Activated CD8-positive, alpha-beta memory T cell treated with anti-CD3 and anti-CD28 coated beads, Interleukin-2, amount 10 ng/mL, durations not matched to agents 7 days and 5 days (primary cell): ENCODE measurements around the gene CCDC93. TPM values are rescaled to one million over a fixed set of nuclear protein-coding genes. Genes with fewer than 3 reads are reported as not detected.

Source experiments
- ATAC-seq: fragments of 150-1000 bp; cut with Tn5 transposase; one replicate; pipeline ENCODE4 v1.10.0; 2021; ENCODE audit warnings: moderate library complexity
- CTCF ChIA-PET: fragments of 350-600 bp; sonication (Branson Sonifier 250); formaldehyde crosslinking; loops from one replicate; lab custom pipeline; 2021; ENCODE audit warnings: antibody characterized with exemption; lab: Charles Lee
- DNase-seq: peaks from one replicate; pipeline ENCODE4 v3.0.0-alpha.2; 2020
- H3K27ac Mint-ChIP-seq: one replicate; pipeline ENCODE4 v1.8.0; 2021; ENCODE audit warnings: mild to moderate bottlenecking, mixed read lengths
- H3K27me3 Mint-ChIP-seq: one replicate; pipeline ENCODE4 v1.8.0; 2021; ENCODE audit warnings: mixed read lengths
- H3K36me3 Mint-ChIP-seq: one replicate; pipeline ENCODE4 v1.8.0; 2021; ENCODE audit warnings: mild to moderate bottlenecking, mixed read lengths
- H3K4me1 Mint-ChIP-seq: one replicate; pipeline ENCODE4 v1.8.0; 2021; ENCODE audit warnings: mixed read lengths
- H3K4me3 Mint-ChIP-seq: one replicate; pipeline ENCODE4 v1.8.0; 2021; ENCODE audit warnings: mild to moderate bottlenecking, moderate library complexity, mixed read lengths
- H3K9me3 Mint-ChIP-seq: one replicate; pipeline ENCODE4 v1.8.0; 2022; ENCODE audit warnings: low read depth, mixed read lengths
- total RNA-seq, 2 experiments: library from RNA; stranded (reverse); gene quantifications; one replicate each; pipeline ENCODE4 v1.2.3, GENCODE V29; 2021

CCDC93 gene
- total RNA-seq, 2 experiments from 2014 or later = 36.9 to 42.0 TPM

- Mint-ChIP-seq H3K4me3 (no peak overlapping the region), H3K27me3 (no peaks in the 10 kb centered on the region), H3K27ac (no peak overlapping the region), H3K4me1 (no peaks in the 10 kb centered on the region), H3K9me3 (no peaks in the 10 kb centered on the region), H3K36me3 (peaks cover 43% of the 10 kb centered on the region)
- no peak for DNase-seq
- no peak for ATAC-seq
- CTCF ChIA-PET = interaction anchor here (1.4 kb wide), 1 partner anchor 46 kb away, joined by 3 read pairs; no protein-coding TSS in a partner anchor
Measured at GRCh38 chr2:117957616-117958015, 56.3 kb downstream of the CCDC93 start.

- peaks cover 49% of the 10 kb centered on the region for H3K36me3 Mint-ChIP-seq
- CTCF ChIA-PET = no interaction called here
- no peaks in the 10 kb centered on the region for H3K9me3 Mint-ChIP-seq
- H3K4me3 Mint-ChIP-seq = no peak overlapping the region
- H3K4me1 Mint-ChIP-seq = no peaks in the 10 kb centered on the region
- no peaks in the 10 kb centered on the region for H3K27me3 Mint-ChIP-seq
- ATAC-seq = no peak
- no peak for DNase-seq
- H3K27ac Mint-ChIP-seq = no peak overlapping the region
Measured at GRCh38 chr2:117956036-117956796, 57.7 kb downstream of the CCDC93 start.

- H3K4me1 Mint-ChIP-seq = no peaks in the 10 kb centered on the region
- H3K27me3 Mint-ChIP-seq = no peaks in the 10 kb centered on the region
- no peak overlapping the region for H3K27ac Mint-ChIP-seq
- DNase-seq (no peak), ATAC-seq (no peak)
- H3K9me3 Mint-ChIP-seq = no peaks in the 10 kb centered on the region
- no peak overlapping the region for H3K4me3 Mint-ChIP-seq
- CTCF ChIA-PET = no interaction called here
- H3K36me3 Mint-ChIP-seq = peaks cover 45% of the 10 kb centered on the region
Measured at GRCh38 chr2:117953231-117953630, 60.6 kb downstream of the CCDC93 start.

GRCh38 chr2:117952701-117953100 is 61.2 kb downstream of the CCDC93 start:
- DNase-seq = no peak
- Mint-ChIP-seq H3K27me3 (no peaks in the 10 kb centered on the region), H3K36me3 (peaks cover 45% of the 10 kb centered on the region), H3K27ac (no peak overlapping the region), H3K4me1 (no peaks in the 10 kb centered on the region), H3K4me3 (no peak overlapping the region), H3K9me3 (no peaks in the 10 kb centered on the region)
- CTCF ChIA-PET = no interaction called here
- ATAC-seq = no peak

GRCh38 chr2:117952228-117952627 is 61.6 kb downstream of the CCDC93 start:
- no peaks in the 10 kb centered on the region for H3K4me1 Mint-ChIP-seq
- no peak overlapping the region for H3K27ac Mint-ChIP-seq
- CTCF ChIA-PET = interaction anchor here (1.1 kb wide), 1 partner anchor 15 kb away, joined by 3 read pairs; no protein-coding TSS in a partner anchor
- no peaks in the 10 kb centered on the region for H3K27me3 Mint-ChIP-seq
- ATAC-seq (no peak), DNase-seq (no peak)
- H3K4me3 Mint-ChIP-seq = no peak overlapping the region
- peaks cover 41% of the 10 kb centered on the region for H3K36me3 Mint-ChIP-seq
- H3K9me3 Mint-ChIP-seq = no peaks in the 10 kb centered on the region

GRCh38 chr2:117949806-117950205 is 64.1 kb downstream of the CCDC93 start:
- CTCF ChIA-PET = no interaction called here
- H3K27me3 Mint-ChIP-seq = no peaks in the 10 kb centered on the region
- DNase-seq = no peak
- ATAC-seq = no peak
- H3K27ac Mint-ChIP-seq = no peak overlapping the region
- no peaks in the 10 kb centered on the region for H3K9me3 Mint-ChIP-seq
- no peak overlapping the region for H3K4me3 Mint-ChIP-seq
- peaks cover 52% of the 10 kb centered on the region for H3K36me3 Mint-ChIP-seq
- no peaks in the 10 kb centered on the region for H3K4me1 Mint-ChIP-seq

GRCh38 chr2:117948615-117949014 is 65.3 kb downstream of the CCDC93 start:
- no peaks in the 10 kb centered on the region for H3K9me3 Mint-ChIP-seq
- no peaks in the 10 kb centered on the region for H3K27me3 Mint-ChIP-seq
- DNase-seq = no peak
- no peak for ATAC-seq
- H3K27ac Mint-ChIP-seq = no peak overlapping the region
- H3K4me3 Mint-ChIP-seq = no peak overlapping the region
- H3K4me1 Mint-ChIP-seq = no peaks in the 10 kb centered on the region
- CTCF ChIA-PET = no interaction called here
- peaks cover 51% of the 10 kb centered on the region for H3K36me3 Mint-ChIP-seq

DNA sequence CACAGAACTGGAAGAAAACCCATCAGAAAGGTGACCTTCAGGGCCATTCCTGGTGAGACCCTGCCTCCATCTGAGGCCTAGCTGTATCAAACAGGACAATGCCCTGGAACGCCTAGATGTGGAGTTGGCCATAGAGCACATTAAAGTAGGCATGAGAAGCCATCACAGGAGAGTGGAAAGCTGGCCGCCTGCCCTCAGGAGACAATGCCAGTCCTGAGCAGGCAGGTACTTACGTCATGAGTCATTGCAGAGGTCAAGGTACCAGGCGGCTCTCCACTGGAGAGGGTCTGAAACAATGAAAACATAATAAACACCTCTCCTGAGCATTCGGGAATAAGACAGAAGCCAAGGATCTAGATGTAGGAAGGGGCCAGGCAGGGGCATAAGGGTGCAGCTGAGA is 68.6 kb downstream of the CCDC93 start:
- H3K4me1 Mint-ChIP-seq = no peaks in the 10 kb centered on the region
- no peak overlapping the region for H3K27ac Mint-ChIP-seq
- CTCF ChIA-PET = no interaction called here
- H3K9me3 Mint-ChIP-seq = no peaks in the 10 kb centered on the region
- peaks cover 43% of the 10 kb centered on the region for H3K36me3 Mint-ChIP-seq
- ATAC-seq = no peak
- no peaks in the 10 kb centered on the region for H3K27me3 Mint-ChIP-seq
- H3K4me3 Mint-ChIP-seq = no peak overlapping the region
- no peak for DNase-seq

GRCh38 chr2:117944816-117945215 is 69.1 kb downstream of the CCDC93 start:
- H3K4me1 Mint-ChIP-seq = no peaks in the 10 kb centered on the region
- H3K27me3 Mint-ChIP-seq = no peaks in the 10 kb centered on the region
- H3K36me3 Mint-ChIP-seq = peaks cover 48% of the 10 kb centered on the region
- ATAC-seq (no peak), DNase-seq (no peak)
- no peaks in the 10 kb centered on the region for H3K9me3 Mint-ChIP-seq
- CTCF ChIA-PET = no interaction called here
- no peak overlapping the region for H3K27ac Mint-ChIP-seq
- no peak overlapping the region for H3K4me3 Mint-ChIP-seq

- ATAC-seq = no peak
- CTCF ChIA-PET = no interaction called here
- Mint-ChIP-seq H3K9me3 (no peaks in the 10 kb centered on the region), H3K4me1 (no peaks in the 10 kb centered on the region), H3K27me3 (no peaks in the 10 kb centered on the region), H3K36me3 (peaks cover 45% of the 10 kb centered on the region), H3K4me3 (no peak overlapping the region), H3K27ac (no peak overlapping the region)
- no peak for DNase-seq
Measured at GRCh38 chr2:117943013-117943672, 70.7 kb downstream of the CCDC93 start.

DNA sequence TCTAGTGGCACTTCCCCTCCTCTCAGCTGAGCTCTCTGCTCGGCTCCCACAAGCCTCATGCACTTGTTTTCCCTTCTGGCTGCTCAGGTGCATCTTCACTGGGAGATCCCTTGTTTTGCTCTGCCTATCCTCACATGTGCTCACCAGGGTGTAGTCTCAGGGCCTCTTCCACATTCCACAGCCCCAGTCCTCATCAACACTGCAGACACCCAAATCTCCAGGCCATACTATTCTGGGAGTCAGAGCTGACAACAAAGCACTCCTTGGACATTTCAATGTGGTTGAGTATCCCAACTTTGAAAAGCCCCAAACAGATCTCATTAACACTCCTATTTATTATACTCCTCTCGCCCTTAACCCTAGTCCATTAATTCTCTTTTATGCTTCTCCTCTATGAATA is 71.3 kb downstream of the CCDC93 start:
- Mint-ChIP-seq H3K36me3 (peaks cover 45% of the 10 kb centered on the region), H3K27me3 (no peaks in the 10 kb centered on the region), H3K9me3 (no peaks in the 10 kb centered on the region), H3K4me1 (no peaks in the 10 kb centered on the region), H3K4me3 (no peak overlapping the region), H3K27ac (no peak overlapping the region)
- no peak for ATAC-seq
- no peak for DNase-seq
- CTCF ChIA-PET = no interaction called here

GRCh38 chr2:117941693-117942092 is 72.2 kb downstream of the CCDC93 start:
- CTCF ChIA-PET = interaction anchor here (0.9 to 1.6 kb wide), 2 partner anchors 15 to 61 kb away, joined by 3 to 5 read pairs; no protein-coding TSS in a partner anchor

DNA sequence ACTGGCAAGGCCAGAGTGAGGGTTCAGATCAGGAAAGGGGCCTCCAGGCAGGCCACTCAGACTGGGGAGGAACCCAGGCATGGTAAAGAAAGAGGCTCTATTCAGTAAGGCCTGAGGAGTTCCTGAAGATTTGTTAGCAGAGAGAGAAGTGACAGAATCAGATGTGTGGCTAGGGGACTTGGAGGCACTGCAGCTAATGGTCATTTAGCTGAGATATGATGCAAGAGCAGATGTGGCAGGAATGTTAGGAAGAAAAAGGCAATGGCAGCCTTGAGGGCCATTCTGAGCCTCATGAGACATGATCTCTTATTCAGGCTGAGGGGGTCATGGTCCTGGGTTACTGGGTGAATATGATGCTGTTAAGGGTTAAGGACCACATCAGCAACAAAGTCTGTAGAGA is 73.4 kb downstream of the CCDC93 start:
- no peaks in the 10 kb centered on the region for H3K4me1 Mint-ChIP-seq
- H3K9me3 Mint-ChIP-seq = no peaks in the 10 kb centered on the region
- DNase-seq (no peak), ATAC-seq (no peak)
- CTCF ChIA-PET = interaction anchor here (1.6 kb wide), 1 partner anchor 63 kb away, joined by 5 read pairs; no protein-coding TSS in a partner anchor
- no peaks in the 10 kb centered on the region for H3K27me3 Mint-ChIP-seq
- H3K36me3 Mint-ChIP-seq = peaks cover 35% of the 10 kb centered on the region
- no peak overlapping the region for H3K4me3 Mint-ChIP-seq
- no peak overlapping the region for H3K27ac Mint-ChIP-seq

More at GRCh38 chr2:117941693-117942092, 72.2 kb downstream of the CCDC93 start:
- H3K4me3 Mint-ChIP-seq = no peak overlapping the region
- no peaks in the 10 kb centered on the region for H3K9me3 Mint-ChIP-seq
- ATAC-seq (no peak), DNase-seq (no peak)
- H3K36me3 Mint-ChIP-seq = peaks cover 40% of the 10 kb centered on the region
- H3K27me3 Mint-ChIP-seq = no peaks in the 10 kb centered on the region
- H3K4me1 Mint-ChIP-seq = no peaks in the 10 kb centered on the region
- no peak overlapping the region for H3K27ac Mint-ChIP-seq

DNA sequence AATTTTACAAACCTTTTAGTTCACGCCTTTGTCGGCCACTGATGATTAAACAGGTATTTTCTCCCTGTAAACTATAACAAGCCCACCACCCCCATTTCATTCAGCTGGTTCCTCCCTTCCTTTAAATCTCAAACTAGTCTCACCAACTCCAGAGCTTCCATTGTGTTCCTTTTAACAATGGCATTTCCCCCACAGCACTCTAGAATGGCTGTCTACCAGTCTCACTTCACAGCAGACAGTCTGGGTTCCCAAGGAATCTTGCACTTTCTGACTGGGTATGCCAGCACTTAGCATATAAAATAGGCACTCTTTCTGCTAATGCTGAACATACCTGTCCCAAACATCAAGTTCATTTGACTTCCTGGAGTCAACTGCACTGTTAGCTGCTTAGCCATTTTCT is 75.3 kb downstream of the CCDC93 start:
- no peaks in the 10 kb centered on the region for H3K4me1 Mint-ChIP-seq
- H3K36me3 Mint-ChIP-seq = peaks cover 39% of the 10 kb centered on the region
- H3K4me3 Mint-ChIP-seq = no peak overlapping the region
- no peak for ATAC-seq
- no peaks in the 10 kb centered on the region for H3K9me3 Mint-ChIP-seq
- CTCF ChIA-PET = no interaction called here
- H3K27me3 Mint-ChIP-seq = no peaks in the 10 kb centered on the region
- no peak for DNase-seq
- H3K27ac Mint-ChIP-seq = no peak overlapping the region
